ENCODE results near the gene DCAF15. TPM values are rescaled to one million over a fixed set of nuclear protein-coding genes. Genes with fewer than 3 reads are reported as not detected.
A peak's percentile ranks its signal among the peaks of the same experiment; 100 is the strongest.

DCAF15 gene
- total RNA-seq, 4 donors from 2014 or later, result 11.2 to 38.8 (median 18.0) TPM

GRCh38 chr19:13959962-13960862 is 7.9 kb downstream of the DCAF15 start:
- in situ Hi-C loops (cut with MboI; ENCODE audit: low sequenced_read_pairs in 4 of 4), result no loop called here

GRCh38 chr19:13960863-13961784 is 8.8 kb downstream of the DCAF15 start:
- H3K4me3 ChIP-seq, result no peak overlapping the region
- H3K27me3 ChIP-seq, result no peaks in the 10 kb centered on the region
- H3K4me1 ChIP-seq, result peaks cover 8 to 13% of the 10 kb centered on the region in 2 donors
- intact Hi-C loops (cut with DNase I; ENCODE audit: low total_unique reads), result no loop called here
- H3K9me3 ChIP-seq, result no peaks in the 10 kb centered on the region
- DNase-seq, result no peak
- TF ChIP-seq POLR2A (IDR thresholded peaks at IDR 0.05) (no peak), CTCF (IDR thresholded peaks at IDR 0.05 in 4 of 5, conservative IDR thresholded peaks at IDR 0.05 in 1 of 5) (no peak)
- in situ Hi-C loops (cut with MboI; ENCODE audit: low sequenced_read_pairs in 4 of 4), result no loop called here
- ATAC-seq, result no peak
- peaks cover 0 to 69% of the 10 kb centered on the region in 2 donors for H3K36me3 ChIP-seq
- H3K27ac ChIP-seq, result no peak overlapping the region

More at GRCh38 chr19:13959962-13960862, 7.9 kb downstream of the DCAF15 start:
- Histone ChIP-seq H3K36me3 (peaks cover 0 to 69% of the 10 kb centered on the region in 2 donors), H3K4me1 (peaks cover 8 to 13% of the 10 kb centered on the region in 2 donors), H3K4me3 (no peak overlapping the region), H3K27me3 (no peaks in the 10 kb centered on the region), H3K9me3 (no peaks in the 10 kb centered on the region), H3K27ac (peak overlapping the region in 1 of 4 donors; percentile 31)
- TF ChIP-seq CTCF (IDR thresholded peaks at IDR 0.05 in 4 of 5, conservative IDR thresholded peaks at IDR 0.05 in 1 of 5) (peak in 2 of 5 experiments; percentile 16 to 21), POLR2A (IDR thresholded peaks at IDR 0.05) (no peak)
- intact Hi-C loops (cut with DNase I; ENCODE audit: low total_unique reads), result no loop called here
- DNase-seq (no peak), ATAC-seq (no peak)

DNA sequence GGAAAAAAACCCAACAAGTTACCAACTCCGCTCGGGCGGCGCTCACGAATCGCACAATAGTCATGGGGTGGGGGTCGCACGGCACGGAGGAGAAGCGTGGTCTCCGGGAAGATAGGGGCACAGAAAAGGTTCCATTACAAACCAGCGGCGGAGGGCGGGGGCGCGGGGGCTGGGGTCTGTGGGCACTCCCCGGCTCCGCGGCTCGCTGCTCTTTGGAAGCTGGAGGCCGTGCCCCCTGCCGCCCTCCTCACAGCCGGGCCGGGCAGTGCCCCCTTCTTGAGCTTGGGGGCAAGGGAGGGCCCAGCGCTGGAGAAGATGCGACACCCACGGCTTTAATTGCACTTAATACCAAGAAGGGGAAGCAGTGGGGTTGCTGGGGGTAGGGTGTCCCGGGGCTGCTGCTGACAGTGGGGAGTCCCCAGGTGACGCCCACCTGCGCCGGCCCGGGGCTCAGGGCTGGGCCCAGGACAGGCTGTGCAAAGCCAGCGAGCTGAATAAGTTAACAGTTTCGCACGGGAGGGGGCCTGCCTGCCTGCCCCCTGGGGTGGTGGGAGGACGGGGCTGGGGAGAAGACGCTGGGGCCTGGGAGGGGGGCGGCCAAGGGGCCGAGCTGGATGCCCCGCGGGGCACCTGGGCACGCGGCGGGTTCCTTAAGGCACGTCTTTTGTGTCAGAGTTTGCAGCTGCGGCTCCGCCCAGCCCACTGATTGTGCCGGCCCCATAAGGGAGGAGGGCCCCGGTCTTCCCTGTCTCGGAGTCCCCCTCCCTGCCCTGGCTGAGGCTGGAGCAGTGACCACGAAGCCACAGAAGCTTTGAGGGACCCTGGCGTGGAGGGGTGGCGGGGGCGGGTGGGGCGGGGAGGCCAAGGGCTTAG is 9.8 kb downstream of the DCAF15 start:
- Histone ChIP-seq H3K4me3 (no peak overlapping the region), H3K9me3 (no peaks in the 10 kb centered on the region), H3K27ac (no peak overlapping the region), H3K36me3 (peaks cover 0 to 69% of the 10 kb centered on the region in 2 donors), H3K27me3 (no peaks in the 10 kb centered on the region), H3K4me1 (peaks cover 5% of the 10 kb centered on the region in 2 donors)
- intact Hi-C loops (cut with DNase I; ENCODE audit: low total_unique reads), result no loop called here
- ATAC-seq (no peak), DNase-seq (no peak)
- in situ Hi-C loops (cut with MboI; ENCODE audit: low sequenced_read_pairs in 4 of 4), result no loop called here
- TF ChIP-seq CTCF (IDR thresholded peaks at IDR 0.05 in 4 of 5, conservative IDR thresholded peaks at IDR 0.05 in 1 of 5), result no peak
- no peak for TF ChIP-seq POLR2A (IDR thresholded peaks at IDR 0.05)
